ENCODE measurements around the gene ATP11B. TPM values are rescaled to one million over a fixed set of nuclear protein-coding genes. Genes with fewer than 3 reads are reported as not detected.

ATP11B gene
- total RNA-seq, 1 donor from 2014 or later: 59.0 TPM

GRCh38 chr3:182909318-182910040, 116.2 kb downstream of the ATP11B start:
- peaks cover 2% of the 10 kb centered on the region for H3K27me3 Mint-ChIP-seq (ENCODE audit: insufficient read depth, low read depth)
- H3K9me3 ChIP-seq (ENCODE audit: low read depth): no peaks in the 10 kb centered on the region
- H3K9ac ChIP-seq: no peak overlapping the region
- peaks cover 4% of the 10 kb centered on the region for H3F3A ChIP-seq (ENCODE audit: low read depth)
- H3K27ac ChIP-seq: no peak overlapping the region
- H4K20me1 ChIP-seq (ENCODE audit: low read depth): no peaks in the 10 kb centered on the region
- TF ChIP-seq CTCF (IDR thresholded peaks at IDR 0.05) (peak; percentile 67), EZH2 (IDR thresholded peaks at IDR 0.05) (no peak)
- peaks cover 4% of the 10 kb centered on the region for H3K36me3 Mint-ChIP-seq
- no peaks in the 10 kb centered on the region for H3K36me3 ChIP-seq
- peaks cover 10% of the 10 kb centered on the region for H3K4me1 Mint-ChIP-seq
- no peaks in the 10 kb centered on the region for H3K79me2 ChIP-seq (ENCODE audit: low read depth)
- H3K4me1 ChIP-seq: peaks cover 10% of the 10 kb centered on the region
- no peaks in the 10 kb centered on the region for H3K9me3 Mint-ChIP-seq
- H3K4me3 ChIP-seq: no peak overlapping the region
- no peak overlapping the region for H3K4me3 Mint-ChIP-seq
- H3K27ac Mint-ChIP-seq: no peak overlapping the region
- DNase-seq (ENCODE audit: low spot score): peak; percentile 38
- no peaks in the 10 kb centered on the region for H3K27me3 ChIP-seq
- H2AFZ ChIP-seq (replicated peaks): no peak overlapping the region
- no peak overlapping the region for H3K4me2 ChIP-seq

- Histone ChIP-seq H3F3A (ENCODE audit: low read depth) (peaks cover 4% of the 10 kb centered on the region), H3K4me2 (no peak overlapping the region), H3K9ac (no peak overlapping the region), H3K79me2 (ENCODE audit: low read depth) (no peaks in the 10 kb centered on the region), H3K36me3 (no peaks in the 10 kb centered on the region), H3K4me1 (peaks cover 10% of the 10 kb centered on the region), H3K27me3 (no peaks in the 10 kb centered on the region), H4K20me1 (ENCODE audit: low read depth) (no peaks in the 10 kb centered on the region), H3K4me3 (no peak overlapping the region), H3K27ac (no peak overlapping the region), H3K9me3 (ENCODE audit: low read depth) (no peaks in the 10 kb centered on the region), H2AFZ (replicated peaks) (no peak overlapping the region)
- Mint-ChIP-seq H3K27me3 (ENCODE audit: insufficient read depth, low read depth) (peaks cover 2% of the 10 kb centered on the region), H3K27ac (no peak overlapping the region), H3K9me3 (no peaks in the 10 kb centered on the region), H3K4me1 (peaks cover 10% of the 10 kb centered on the region), H3K4me3 (no peak overlapping the region), H3K36me3 (peaks cover 4% of the 10 kb centered on the region)
- TF ChIP-seq EZH2 (IDR thresholded peaks at IDR 0.05) (no peak), EZH2phosphoT487 (IDR thresholded peaks at IDR 0.05) (no peak), CTCF (IDR thresholded peaks at IDR 0.05) (no peak)
- no peak for DNase-seq (ENCODE audit: low spot score)
These were observed 117.9 kb downstream of the ATP11B start for GRCh38 chr3:182910936-182911781.

GRCh38 chr3:182911782-182912111, 118.4 kb downstream of the ATP11B start:
- TF ChIP-seq EZH2phosphoT487 (IDR thresholded peaks at IDR 0.05): no peak
- no peak for TF ChIP-seq EZH2 (IDR thresholded peaks at IDR 0.05)
- no peak for TF ChIP-seq CTCF (IDR thresholded peaks at IDR 0.05)
- Histone ChIP-seq H2AFZ (replicated peaks) (no peak overlapping the region), H3K9ac (no peak overlapping the region), H4K20me1 (ENCODE audit: low read depth) (no peaks in the 10 kb centered on the region), H3F3A (ENCODE audit: low read depth) (peaks cover 4% of the 10 kb centered on the region), H3K4me1 (peaks cover 10% of the 10 kb centered on the region), H3K36me3 (no peaks in the 10 kb centered on the region), H3K27ac (no peak overlapping the region), H3K4me2 (no peak overlapping the region), H3K4me3 (no peak overlapping the region), H3K9me3 (ENCODE audit: low read depth) (no peaks in the 10 kb centered on the region), H3K79me2 (ENCODE audit: low read depth) (no peaks in the 10 kb centered on the region), H3K27me3 (no peaks in the 10 kb centered on the region)
- Mint-ChIP-seq H3K27ac (no peak overlapping the region), H3K9me3 (no peaks in the 10 kb centered on the region), H3K36me3 (peaks cover 2% of the 10 kb centered on the region), H3K27me3 (ENCODE audit: insufficient read depth, low read depth) (peaks cover 2% of the 10 kb centered on the region), H3K4me1 (peaks cover 10% of the 10 kb centered on the region), H3K4me3 (no peak overlapping the region)
- peak; percentile 27 for DNase-seq (ENCODE audit: low spot score)
